H1 (cell line): Measurements from ENCODE around the gene SLC44A1. TPM values are rescaled to one million over a fixed set of nuclear protein-coding genes. Genes with fewer than 3 reads are reported as not detected.

Source experiments
- EP300 ChIP-seq, 2 experiments: IDR thresholded peaks; 1 replicate in 1 of 2; 2 replicates in 1 of 2; pipeline ENCODE4 v1.6.1; 2011 to 2012; ENCODE audit warnings: low read depth in 2 of 2, low read length in 2 of 2, mild to moderate bottlenecking in 2 of 2, borderline replicate concordance in 1 of 2, inconsistent platforms in 1 of 2, moderate library complexity in 1 of 2
- GTF2F1 ChIP-seq: IDR thresholded peaks from 2 replicates; pipeline ENCODE4 v1.6.1; 2012; ENCODE audit warnings: low read depth, low read length, improper control_type of control experiment, borderline replicate concordance
- KDM1A ChIP-seq: fragments of 200-600, 300-600 bp; sonication (generic); IDR thresholded peaks from 2 replicates; pipeline ENCODE4 v1.7.1; 2016; ENCODE audit warnings: mild to moderate bottlenecking, low read length, borderline replicate concordance
- RXRA ChIP-seq: IDR thresholded peaks from 2 replicates; pipeline ENCODE4 v1.6.1; 2011; ENCODE audit warnings: low read depth, mild to moderate bottlenecking, low read length, moderate library complexity; ENCODE audit not compliant: insufficient read depth
- TCF12 ChIP-seq: IDR thresholded peaks from 2 replicates; pipeline ENCODE4 v1.6.1; 2011; ENCODE audit warnings: low read depth, mild to moderate bottlenecking, low read length
- TEAD4 ChIP-seq: IDR thresholded peaks from 2 replicates; pipeline ENCODE4 v1.6.1; 2012; ENCODE audit warnings: low read depth, low read length, inconsistent platforms, mixed read lengths
- polyA plus RNA-seq, 7 experiments: library from polyadenylated mRNA; depleted of rRNA in 3 of 7; stranded (reverse) in 5 of 7; unstranded in 2 of 7; fragments of >200 nt in 5 of 7; fragments of 200-250 nt in 2 of 7; gene quantifications; 1 replicate in 5 of 7; 2 replicates in 1 of 7; 4 replicates in 1 of 7; pipeline versions ENCODE4 v1.2.1 to v1.2.3, GENCODE V29; 2011 to 2013; ENCODE audit warnings: missing spikeins in 2 of 7, mixed read lengths in 2 of 7
- total RNA-seq: library from RNA; stranded (reverse); fragmentation: NEBNext Ultra II Directional; extraction: Animal tissue kit (Norgen Biotek cat#: 25700); gene quantifications from 2 replicates; pipeline ENCODE4 v1.2.1, GENCODE V29; 2021
- TF ChIP-seq, protein P1 (sequence below): fragments of 300-600 bp; sonication (generic); IDR thresholded peaks from 2 replicates; pipeline ENCODE4 v1.7.1; 2012; ENCODE audit warnings: low read length, moderate library complexity, mild to moderate bottlenecking, inconsistent platforms; ENCODE audit not compliant: insufficient replicate concordance

SLC44A1 gene
- total and polyA plus RNA-seq, 2 of the 8 experiments (the other 6 are each of a cell fraction or from before 2014, with no cell fraction given), result 30.5 to 71.2 TPM

DNA sequence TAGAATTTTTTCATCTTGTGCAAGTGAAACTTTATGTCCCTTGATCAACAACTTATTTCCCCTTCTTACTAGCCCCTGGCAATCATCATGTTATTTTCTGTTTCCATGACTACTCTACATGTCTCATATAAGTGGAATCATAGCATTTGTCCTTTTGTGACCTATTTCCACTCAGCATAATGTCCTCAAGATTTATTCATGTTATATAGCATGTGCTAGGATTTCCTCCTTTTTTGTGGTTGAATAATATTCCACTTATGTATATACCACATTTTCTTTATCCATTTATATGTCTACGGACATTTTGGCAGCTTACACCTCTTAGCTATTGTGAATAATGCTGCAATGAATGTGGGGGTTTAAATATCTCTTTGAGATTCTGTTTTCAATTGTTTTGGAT lies 224.4 kb downstream of the SLC44A1 start (continued):
- TF ChIP-seq, protein P1, sequence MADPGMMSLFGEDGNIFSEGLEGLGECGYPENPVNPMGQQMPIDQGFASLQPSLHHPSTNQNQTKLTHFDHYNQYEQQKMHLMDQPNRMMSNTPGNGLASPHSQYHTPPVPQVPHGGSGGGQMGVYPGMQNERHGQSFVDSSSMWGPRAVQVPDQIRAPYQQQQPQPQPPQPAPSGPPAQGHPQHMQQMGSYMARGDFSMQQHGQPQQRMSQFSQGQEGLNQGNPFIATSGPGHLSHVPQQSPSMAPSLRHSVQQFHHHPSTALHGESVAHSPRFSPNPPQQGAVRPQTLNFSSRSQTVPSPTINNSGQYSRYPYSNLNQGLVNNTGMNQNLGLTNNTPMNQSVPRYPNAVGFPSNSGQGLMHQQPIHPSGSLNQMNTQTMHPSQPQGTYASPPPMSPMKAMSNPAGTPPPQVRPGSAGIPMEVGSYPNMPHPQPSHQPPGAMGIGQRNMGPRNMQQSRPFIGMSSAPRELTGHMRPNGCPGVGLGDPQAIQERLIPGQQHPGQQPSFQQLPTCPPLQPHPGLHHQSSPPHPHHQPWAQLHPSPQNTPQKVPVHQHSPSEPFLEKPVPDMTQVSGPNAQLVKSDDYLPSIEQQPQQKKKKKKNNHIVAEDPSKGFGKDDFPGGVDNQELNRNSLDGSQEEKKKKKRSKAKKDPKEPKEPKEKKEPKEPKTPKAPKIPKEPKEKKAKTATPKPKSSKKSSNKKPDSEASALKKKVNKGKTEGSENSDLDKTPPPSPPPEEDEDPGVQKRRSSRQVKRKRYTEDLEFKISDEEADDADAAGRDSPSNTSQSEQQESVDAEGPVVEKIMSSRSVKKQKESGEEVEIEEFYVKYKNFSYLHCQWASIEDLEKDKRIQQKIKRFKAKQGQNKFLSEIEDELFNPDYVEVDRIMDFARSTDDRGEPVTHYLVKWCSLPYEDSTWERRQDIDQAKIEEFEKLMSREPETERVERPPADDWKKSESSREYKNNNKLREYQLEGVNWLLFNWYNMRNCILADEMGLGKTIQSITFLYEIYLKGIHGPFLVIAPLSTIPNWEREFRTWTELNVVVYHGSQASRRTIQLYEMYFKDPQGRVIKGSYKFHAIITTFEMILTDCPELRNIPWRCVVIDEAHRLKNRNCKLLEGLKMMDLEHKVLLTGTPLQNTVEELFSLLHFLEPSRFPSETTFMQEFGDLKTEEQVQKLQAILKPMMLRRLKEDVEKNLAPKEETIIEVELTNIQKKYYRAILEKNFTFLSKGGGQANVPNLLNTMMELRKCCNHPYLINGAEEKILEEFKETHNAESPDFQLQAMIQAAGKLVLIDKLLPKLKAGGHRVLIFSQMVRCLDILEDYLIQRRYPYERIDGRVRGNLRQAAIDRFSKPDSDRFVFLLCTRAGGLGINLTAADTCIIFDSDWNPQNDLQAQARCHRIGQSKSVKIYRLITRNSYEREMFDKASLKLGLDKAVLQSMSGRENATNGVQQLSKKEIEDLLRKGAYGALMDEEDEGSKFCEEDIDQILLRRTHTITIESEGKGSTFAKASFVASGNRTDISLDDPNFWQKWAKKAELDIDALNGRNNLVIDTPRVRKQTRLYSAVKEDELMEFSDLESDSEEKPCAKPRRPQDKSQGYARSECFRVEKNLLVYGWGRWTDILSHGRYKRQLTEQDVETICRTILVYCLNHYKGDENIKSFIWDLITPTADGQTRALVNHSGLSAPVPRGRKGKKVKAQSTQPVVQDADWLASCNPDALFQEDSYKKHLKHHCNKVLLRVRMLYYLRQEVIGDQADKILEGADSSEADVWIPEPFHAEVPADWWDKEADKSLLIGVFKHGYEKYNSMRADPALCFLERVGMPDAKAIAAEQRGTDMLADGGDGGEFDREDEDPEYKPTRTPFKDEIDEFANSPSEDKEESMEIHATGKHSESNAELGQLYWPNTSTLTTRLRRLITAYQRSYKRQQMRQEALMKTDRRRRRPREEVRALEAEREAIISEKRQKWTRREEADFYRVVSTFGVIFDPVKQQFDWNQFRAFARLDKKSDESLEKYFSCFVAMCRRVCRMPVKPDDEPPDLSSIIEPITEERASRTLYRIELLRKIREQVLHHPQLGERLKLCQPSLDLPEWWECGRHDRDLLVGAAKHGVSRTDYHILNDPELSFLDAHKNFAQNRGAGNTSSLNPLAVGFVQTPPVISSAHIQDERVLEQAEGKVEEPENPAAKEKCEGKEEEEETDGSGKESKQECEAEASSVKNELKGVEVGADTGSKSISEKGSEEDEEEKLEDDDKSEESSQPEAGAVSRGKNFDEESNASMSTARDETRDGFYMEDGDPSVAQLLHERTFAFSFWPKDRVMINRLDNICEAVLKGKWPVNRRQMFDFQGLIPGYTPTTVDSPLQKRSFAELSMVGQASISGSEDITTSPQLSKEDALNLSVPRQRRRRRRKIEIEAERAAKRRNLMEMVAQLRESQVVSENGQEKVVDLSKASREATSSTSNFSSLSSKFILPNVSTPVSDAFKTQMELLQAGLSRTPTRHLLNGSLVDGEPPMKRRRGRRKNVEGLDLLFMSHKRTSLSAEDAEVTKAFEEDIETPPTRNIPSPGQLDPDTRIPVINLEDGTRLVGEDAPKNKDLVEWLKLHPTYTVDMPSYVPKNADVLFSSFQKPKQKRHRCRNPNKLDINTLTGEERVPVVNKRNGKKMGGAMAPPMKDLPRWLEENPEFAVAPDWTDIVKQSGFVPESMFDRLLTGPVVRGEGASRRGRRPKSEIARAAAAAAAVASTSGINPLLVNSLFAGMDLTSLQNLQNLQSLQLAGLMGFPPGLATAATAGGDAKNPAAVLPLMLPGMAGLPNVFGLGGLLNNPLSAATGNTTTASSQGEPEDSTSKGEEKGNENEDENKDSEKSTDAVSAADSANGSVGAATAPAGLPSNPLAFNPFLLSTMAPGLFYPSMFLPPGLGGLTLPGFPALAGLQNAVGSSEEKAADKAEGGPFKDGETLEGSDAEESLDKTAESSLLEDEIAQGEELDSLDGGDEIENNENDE, result no peak
- TF ChIP-seq GTF2F1 (no peak), TCF12 (no peak), TEAD4 (no peak), KDM1A (no peak), EP300 (IDR thresholded peaks at IDR 0.05; ENCODE audit: borderline replicate concordance in 1 of 2, low read depth in 2 of 2, low read length in 2 of 2) (no peak), RXRA (no peak)
